Osteocyte (in vitro differentiated cells): ENCODE data around the gene ESYT3. TPM values are rescaled to one million over a fixed set of nuclear protein-coding genes. Genes with fewer than 3 reads are reported as not detected.

Experiments
- DNase-seq: peaks from one replicate; pipeline ENCODE4 v3.0.0; 2021; ENCODE audit warnings: mixed read lengths; ENCODE audit not compliant: unreplicated experiment; ENCODE audit errors: extremely low spot score
- H3K27ac Mint-ChIP-seq: one replicate; pipeline ENCODE4 v1.8.0; 2021; ENCODE audit warnings: mild to moderate bottlenecking, mixed read lengths; ENCODE audit not compliant: unreplicated experiment
- H3K27me3 Mint-ChIP-seq: one replicate; pipeline ENCODE4 v1.8.0; 2021; ENCODE audit warnings: mixed read lengths; ENCODE audit not compliant: unreplicated experiment
- H3K36me3 Mint-ChIP-seq: one replicate; pipeline ENCODE4 v1.8.0; 2021; ENCODE audit warnings: mixed read lengths; ENCODE audit not compliant: unreplicated experiment
- H3K4me1 Mint-ChIP-seq: one replicate; pipeline ENCODE4 v1.8.0; 2021; ENCODE audit warnings: mixed read lengths; ENCODE audit not compliant: unreplicated experiment
- H3K4me3 Mint-ChIP-seq: one replicate; pipeline ENCODE4 v1.8.0; 2021; ENCODE audit warnings: mild to moderate bottlenecking, moderate library complexity, mixed read lengths; ENCODE audit not compliant: unreplicated experiment
- H3K9me3 Mint-ChIP-seq: one replicate; pipeline ENCODE4 v1.8.0; 2021; ENCODE audit warnings: mixed read lengths; ENCODE audit not compliant: unreplicated experiment
- total RNA-seq: library from RNA; stranded (reverse); gene quantifications from 2 replicates; pipeline ENCODE4 v1.2.1, GENCODE V29; 2021
- TF ChIP-seq, protein P1 (sequence below): fragments of 200-600 bp; sonication (generic); IDR thresholded peaks from 2 replicates; pipeline ENCODE4 v1.5.0; 2021; ENCODE audit warnings: antibody characterized with exemption, mild to moderate bottlenecking, moderate library complexity

Gene ESYT3
- total RNA-seq, 1 donor from 2014 or later = 0.21 TPM

DNA sequence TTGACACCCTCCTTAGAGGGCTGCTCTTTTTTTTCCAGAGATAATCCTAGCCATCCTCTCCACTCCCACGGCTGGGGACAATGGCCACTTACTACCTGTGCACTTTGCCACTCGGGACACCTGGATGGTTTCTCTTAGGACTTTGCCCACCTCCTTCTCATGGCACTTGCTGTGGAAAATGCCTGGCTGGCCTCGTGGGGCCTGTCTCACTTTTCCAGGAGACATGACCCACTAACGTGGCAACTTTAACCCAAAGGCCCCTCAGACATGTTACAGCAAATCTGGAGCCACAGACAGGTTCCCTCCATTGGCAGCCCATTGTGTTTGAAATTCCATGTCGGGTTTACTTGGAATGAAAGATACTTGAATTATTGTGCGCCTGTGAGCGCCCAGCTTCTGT is 29.4 kb upstream of the ESYT3 start:
- no peak overlapping the region for H3K4me3 Mint-ChIP-seq
- TF ChIP-seq, protein P1, sequence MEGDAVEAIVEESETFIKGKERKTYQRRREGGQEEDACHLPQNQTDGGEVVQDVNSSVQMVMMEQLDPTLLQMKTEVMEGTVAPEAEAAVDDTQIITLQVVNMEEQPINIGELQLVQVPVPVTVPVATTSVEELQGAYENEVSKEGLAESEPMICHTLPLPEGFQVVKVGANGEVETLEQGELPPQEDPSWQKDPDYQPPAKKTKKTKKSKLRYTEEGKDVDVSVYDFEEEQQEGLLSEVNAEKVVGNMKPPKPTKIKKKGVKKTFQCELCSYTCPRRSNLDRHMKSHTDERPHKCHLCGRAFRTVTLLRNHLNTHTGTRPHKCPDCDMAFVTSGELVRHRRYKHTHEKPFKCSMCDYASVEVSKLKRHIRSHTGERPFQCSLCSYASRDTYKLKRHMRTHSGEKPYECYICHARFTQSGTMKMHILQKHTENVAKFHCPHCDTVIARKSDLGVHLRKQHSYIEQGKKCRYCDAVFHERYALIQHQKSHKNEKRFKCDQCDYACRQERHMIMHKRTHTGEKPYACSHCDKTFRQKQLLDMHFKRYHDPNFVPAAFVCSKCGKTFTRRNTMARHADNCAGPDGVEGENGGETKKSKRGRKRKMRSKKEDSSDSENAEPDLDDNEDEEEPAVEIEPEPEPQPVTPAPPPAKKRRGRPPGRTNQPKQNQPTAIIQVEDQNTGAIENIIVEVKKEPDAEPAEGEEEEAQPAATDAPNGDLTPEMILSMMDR = no peak
- no peak overlapping the region for H3K27ac Mint-ChIP-seq
- no peak for DNase-seq
- H3K27me3 Mint-ChIP-seq = peaks cover 4% of the 10 kb centered on the region
- H3K36me3 Mint-ChIP-seq = peaks cover 32% of the 10 kb centered on the region
- H3K9me3 Mint-ChIP-seq = no peaks in the 10 kb centered on the region
- H3K4me1 Mint-ChIP-seq = no peaks in the 10 kb centered on the region

DNA sequence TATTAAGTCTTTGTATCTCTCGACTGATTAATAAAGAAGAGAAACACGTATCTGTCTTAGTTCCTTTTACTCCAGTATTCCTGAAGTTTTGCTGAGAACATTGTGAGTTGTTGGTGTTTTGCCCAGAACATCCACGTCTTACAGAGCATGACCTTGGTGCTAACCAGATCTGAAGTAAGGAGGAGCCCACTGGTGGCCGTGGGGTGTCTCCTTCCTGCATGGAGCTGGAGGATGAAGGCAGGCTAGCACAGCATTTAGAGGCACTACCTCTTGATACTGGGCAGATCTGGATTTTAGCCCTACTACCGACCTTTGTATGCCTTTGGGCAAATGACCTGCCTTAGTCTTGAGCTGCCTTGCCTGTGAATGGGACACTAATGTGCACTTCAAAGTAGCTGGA is 28.9 kb upstream of the ESYT3 start:
- TF ChIP-seq, protein P1 = no peak
- Mint-ChIP-seq H3K27ac (no peak overlapping the region), H3K4me3 (no peak overlapping the region), H3K4me1 (no peaks in the 10 kb centered on the region), H3K27me3 (peaks cover 4% of the 10 kb centered on the region), H3K9me3 (no peaks in the 10 kb centered on the region), H3K36me3 (peaks cover 32% of the 10 kb centered on the region)
- no peak for DNase-seq

DNA sequence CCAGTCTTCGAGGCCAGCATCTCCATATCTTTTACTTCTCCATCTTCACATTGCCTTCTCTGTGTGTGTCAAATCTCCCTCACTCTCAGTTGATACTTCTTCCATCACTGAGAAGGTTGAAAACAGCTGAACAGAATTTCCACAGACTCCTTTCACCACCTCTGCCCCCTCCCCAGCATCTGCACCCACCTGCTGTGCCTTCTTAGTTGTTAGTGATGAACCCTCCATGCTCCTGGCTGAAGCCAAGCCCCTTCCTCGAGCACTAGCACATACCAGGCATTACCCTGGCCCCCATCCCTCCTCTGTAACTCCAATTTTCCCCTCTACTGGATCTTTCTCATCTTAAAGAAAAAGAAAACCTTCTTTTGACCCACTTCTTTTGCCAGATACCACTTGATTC is 27.8 kb upstream of the ESYT3 start:
- Mint-ChIP-seq H3K4me3 (no peak overlapping the region), H3K27ac (no peak overlapping the region), H3K4me1 (no peaks in the 10 kb centered on the region), H3K27me3 (peaks cover 4% of the 10 kb centered on the region), H3K9me3 (no peaks in the 10 kb centered on the region), H3K36me3 (peaks cover 24% of the 10 kb centered on the region)
- DNase-seq = no peak
- TF ChIP-seq, protein P1 = no peak

DNA sequence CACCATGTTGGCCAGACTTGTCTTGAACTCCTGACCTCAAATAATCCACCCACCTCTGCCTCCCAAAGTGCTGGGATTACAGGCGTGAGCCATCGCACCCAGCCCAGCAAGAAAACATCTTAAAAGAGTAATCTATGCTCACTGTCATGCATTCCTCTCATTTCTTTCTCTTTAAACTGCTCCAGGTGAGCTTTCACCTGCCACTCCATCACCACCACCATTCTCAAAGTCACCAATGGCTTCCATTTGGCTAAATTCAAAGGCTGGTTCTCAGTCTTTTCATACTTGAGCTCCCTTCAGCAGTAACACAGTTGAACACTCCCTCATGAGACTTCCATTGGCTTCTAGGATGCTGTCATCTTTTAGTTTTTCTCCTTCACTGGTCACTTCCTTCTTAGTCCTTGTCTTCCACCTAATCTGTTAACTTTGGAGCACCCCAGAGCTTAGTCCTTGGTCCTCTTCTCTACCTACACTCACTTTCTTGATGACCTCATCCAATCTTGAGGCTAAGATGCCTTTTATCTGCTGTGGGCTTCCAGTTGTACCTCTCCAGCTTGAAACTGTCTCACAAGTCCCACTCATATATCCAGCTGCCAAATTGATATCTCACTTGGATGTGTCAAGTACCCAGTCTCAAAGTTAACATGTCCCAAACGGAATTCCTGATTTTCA is 27.0 kb upstream of the ESYT3 start:
- Mint-ChIP-seq H3K27me3 (peaks cover 4% of the 10 kb centered on the region), H3K4me1 (no peaks in the 10 kb centered on the region), H3K27ac (no peak overlapping the region), H3K9me3 (no peaks in the 10 kb centered on the region), H3K36me3 (peaks cover 24% of the 10 kb centered on the region), H3K4me3 (no peak overlapping the region)
- TF ChIP-seq, protein P1 = no peak
- no peak for DNase-seq

DNA sequence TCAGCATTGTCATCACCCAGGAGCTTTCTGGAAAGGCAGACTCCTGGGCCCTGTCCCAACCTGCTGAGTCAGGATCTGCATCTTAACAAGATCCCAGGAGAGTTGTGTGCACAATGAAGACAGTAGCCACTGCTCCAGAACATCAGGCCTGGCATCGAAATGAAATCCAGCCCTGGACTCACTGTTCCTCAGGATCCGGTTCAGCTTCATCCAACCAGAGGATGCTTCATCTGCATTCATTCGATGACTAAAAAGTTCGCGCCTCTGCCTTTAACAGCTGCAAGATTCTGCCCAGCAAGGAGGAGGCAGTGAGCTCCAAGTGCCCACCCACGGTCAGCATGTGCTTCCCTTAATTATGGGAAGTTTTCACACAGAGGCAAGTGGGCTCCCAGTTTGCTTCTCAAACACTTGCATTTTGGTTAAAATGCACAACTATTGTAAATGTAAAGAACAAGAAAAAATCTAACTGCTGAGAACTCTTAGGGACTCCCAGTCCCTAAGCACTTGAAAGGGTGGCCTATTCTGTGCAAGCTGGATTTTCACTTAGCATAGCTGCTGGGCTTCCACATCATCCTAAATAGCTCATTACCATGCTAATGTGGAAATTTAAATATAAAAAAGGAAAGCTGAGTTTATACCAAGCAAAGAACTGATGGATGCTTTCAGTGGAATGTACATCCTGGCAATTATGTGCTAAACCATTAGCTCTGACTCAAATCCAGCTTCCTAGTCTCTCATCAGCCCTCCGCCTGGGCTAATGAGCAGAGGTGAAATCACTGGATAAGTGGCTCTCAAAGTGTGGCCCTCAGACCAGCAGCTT is 25.5 kb upstream of the ESYT3 start:
- no peaks in the 10 kb centered on the region for H3K9me3 Mint-ChIP-seq
- H3K27me3 Mint-ChIP-seq = peaks cover 4% of the 10 kb centered on the region
- no peak for DNase-seq
- H3K4me1 Mint-ChIP-seq = no peaks in the 10 kb centered on the region
- peaks cover 14% of the 10 kb centered on the region for H3K36me3 Mint-ChIP-seq
- no peak overlapping the region for H3K4me3 Mint-ChIP-seq
- TF ChIP-seq, protein P1 = no peak
- H3K27ac Mint-ChIP-seq = no peak overlapping the region
